WERI-Rb-1 (cell line): ENCODE measurements around the gene EYS.
A peak's percentile ranks its signal among the peaks of the same experiment; 100 is the strongest.

ENCODE experiments used
- DNase-seq: peaks from one replicate; pipeline ENCODE4 v3.0.0-alpha.2; 2020
- H3K27ac ChIP-seq: fragments of 250-450 bp; sonication (Bioruptor Pico); 2 replicates; pipeline ENCODE4 v1.5.1; 2020; ENCODE audit warnings: mild to moderate bottlenecking, moderate library complexity
- H3K27me3 ChIP-seq: fragments of 250-450 bp; sonication (Bioruptor Pico); 2 replicates; pipeline ENCODE4 v1.5.1; 2021; ENCODE audit warnings: mild to moderate bottlenecking, low read depth, moderate library complexity; ENCODE audit not compliant: insufficient read depth, severe bottlenecking
- H3K36me3 ChIP-seq: fragments of 250-450 bp; sonication (Bioruptor Pico); 2 replicates; pipeline ENCODE4 v1.5.1; 2020; ENCODE audit warnings: mild to moderate bottlenecking, moderate library complexity
- H3K4me3 ChIP-seq: 2 replicates; pipeline ENCODE4 v1.5.1; 2011; ENCODE audit warnings: low read depth, mild to moderate bottlenecking, control low read depth, low read length
- H3K9me3 ChIP-seq: fragments of 250-450 bp; sonication (Bioruptor Pico); 2 replicates; pipeline ENCODE4 v1.5.1; 2021; ENCODE audit warnings: mild to moderate bottlenecking, moderate library complexity; ENCODE audit not compliant: severe bottlenecking
- TF ChIP-seq, protein P1 (sequence below): IDR thresholded peaks from 2 replicates; pipeline ENCODE4 v1.5.1; 2011; ENCODE audit warnings: low read depth, mild to moderate bottlenecking, control low read depth, inconsistent platforms, low read length

Gene EYS

DNA sequence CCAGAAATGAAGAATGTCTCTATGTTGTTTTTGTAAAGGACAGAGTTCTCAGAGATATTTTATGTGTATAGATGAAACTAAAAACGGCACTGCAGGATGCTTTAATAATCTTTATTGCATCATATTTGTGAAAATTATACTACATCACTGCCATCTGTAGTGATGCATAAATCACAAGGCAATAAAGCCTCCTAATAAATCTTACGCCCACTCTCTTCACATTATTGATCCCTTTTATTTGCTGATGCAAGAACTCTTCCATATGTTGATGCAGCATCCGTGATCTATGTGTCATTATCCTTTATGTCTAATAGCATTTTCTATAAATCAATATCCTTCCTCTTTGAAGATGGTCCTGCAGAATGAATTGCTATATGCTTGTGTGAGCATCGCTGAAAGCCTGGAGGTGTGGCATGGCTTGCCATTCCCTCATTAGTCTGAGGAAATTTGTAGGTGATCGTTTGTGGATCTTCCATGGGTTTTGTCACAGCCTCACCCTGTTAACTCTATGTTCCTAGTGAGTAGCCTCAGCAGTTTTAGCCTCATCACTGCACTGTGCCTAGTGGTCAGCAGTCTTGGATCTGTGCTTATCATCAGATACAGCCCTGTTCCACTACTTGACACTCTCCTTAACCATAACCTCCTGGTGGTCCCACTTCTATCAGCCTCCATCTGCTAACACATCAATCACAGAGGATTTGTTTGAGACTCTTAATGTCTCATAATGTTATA is 983.5 kb downstream of the EYS start:
- H3K4me3 ChIP-seq = no peak overlapping the region
- H3K36me3 ChIP-seq = no peaks in the 10 kb centered on the region
- DNase-seq = no peak
- H3K27ac ChIP-seq = no peak overlapping the region
- no peaks in the 10 kb centered on the region for H3K9me3 ChIP-seq
- TF ChIP-seq, protein P1, sequence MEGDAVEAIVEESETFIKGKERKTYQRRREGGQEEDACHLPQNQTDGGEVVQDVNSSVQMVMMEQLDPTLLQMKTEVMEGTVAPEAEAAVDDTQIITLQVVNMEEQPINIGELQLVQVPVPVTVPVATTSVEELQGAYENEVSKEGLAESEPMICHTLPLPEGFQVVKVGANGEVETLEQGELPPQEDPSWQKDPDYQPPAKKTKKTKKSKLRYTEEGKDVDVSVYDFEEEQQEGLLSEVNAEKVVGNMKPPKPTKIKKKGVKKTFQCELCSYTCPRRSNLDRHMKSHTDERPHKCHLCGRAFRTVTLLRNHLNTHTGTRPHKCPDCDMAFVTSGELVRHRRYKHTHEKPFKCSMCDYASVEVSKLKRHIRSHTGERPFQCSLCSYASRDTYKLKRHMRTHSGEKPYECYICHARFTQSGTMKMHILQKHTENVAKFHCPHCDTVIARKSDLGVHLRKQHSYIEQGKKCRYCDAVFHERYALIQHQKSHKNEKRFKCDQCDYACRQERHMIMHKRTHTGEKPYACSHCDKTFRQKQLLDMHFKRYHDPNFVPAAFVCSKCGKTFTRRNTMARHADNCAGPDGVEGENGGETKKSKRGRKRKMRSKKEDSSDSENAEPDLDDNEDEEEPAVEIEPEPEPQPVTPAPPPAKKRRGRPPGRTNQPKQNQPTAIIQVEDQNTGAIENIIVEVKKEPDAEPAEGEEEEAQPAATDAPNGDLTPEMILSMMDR = no peak
- H3K27me3 ChIP-seq = no peaks in the 10 kb centered on the region

DNA sequence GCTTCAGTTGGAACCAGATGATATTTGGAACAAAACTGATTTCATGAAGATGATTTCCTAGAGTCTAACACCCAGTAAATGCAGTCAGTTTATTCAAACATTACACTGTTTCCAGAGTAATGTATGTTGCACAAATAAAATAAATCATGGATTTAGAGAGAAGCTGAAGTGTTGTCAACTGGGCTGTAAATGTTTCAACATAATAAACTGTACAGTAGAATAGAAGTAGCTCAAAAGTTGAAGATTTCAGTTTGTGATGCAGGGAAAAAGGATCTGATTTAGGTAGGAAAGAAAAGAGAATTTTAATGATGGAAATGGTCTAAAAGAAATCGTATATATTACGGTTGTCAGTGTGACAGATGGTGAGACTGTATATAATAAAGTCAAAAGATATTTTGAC is 985.2 kb downstream of the EYS start:
- TF ChIP-seq, protein P1 = no peak
- no peak for DNase-seq
- no peak overlapping the region for H3K4me3 ChIP-seq
- no peak overlapping the region for H3K27ac ChIP-seq
- H3K36me3 ChIP-seq = no peaks in the 10 kb centered on the region
- H3K27me3 ChIP-seq = no peaks in the 10 kb centered on the region
- H3K9me3 ChIP-seq = no peaks in the 10 kb centered on the region

DNA sequence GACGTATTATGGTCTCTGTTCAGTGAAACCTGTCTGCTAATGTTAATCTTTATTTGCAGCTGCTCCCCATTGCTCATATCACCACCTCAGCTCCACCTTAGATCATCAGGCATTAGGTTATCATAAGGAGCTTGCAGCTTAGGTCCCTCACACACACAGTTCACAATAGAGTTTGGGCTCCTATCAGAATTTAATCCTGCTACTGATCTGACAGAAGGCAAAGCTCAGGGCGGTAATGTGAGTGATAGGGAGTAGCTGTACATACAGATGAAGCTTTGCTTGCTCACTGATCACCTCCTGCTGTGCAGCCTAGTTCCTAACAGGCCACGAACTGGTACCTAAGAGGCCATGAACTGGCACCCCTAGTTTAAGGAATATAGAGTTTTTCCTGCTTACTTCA is 989.7 kb downstream of the EYS start:
- Histone ChIP-seq H3K36me3 (no peaks in the 10 kb centered on the region), H3K4me3 (no peak overlapping the region), H3K27ac (no peak overlapping the region), H3K27me3 (no peaks in the 10 kb centered on the region), H3K9me3 (no peaks in the 10 kb centered on the region)
- TF ChIP-seq, protein P1 = no peak
- peak; percentile 82 for DNase-seq

DNA sequence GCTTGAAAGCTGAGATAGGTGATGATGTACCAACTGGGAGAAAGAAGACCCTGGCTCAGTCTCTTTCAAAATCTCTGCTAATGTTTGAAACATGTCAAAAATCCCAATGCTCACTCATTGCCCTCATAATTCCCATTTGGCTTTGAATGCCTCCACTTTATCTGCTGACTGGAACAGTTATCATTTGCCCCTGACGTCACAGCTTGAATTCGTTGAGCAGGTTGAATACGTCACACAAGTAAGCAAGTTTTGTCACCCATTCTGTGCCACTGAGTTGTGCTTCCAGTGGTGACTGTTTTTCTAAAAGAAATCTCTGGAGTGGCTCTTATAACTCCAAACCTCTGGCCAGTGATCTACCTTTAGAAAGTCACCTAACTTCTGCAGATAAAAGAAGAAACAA is 991.4 kb downstream of the EYS start:
- Histone ChIP-seq H3K9me3 (no peaks in the 10 kb centered on the region), H3K27me3 (no peaks in the 10 kb centered on the region), H3K36me3 (no peaks in the 10 kb centered on the region), H3K27ac (no peak overlapping the region), H3K4me3 (no peak overlapping the region)
- no peak for DNase-seq
- TF ChIP-seq, protein P1 = no peak

DNA sequence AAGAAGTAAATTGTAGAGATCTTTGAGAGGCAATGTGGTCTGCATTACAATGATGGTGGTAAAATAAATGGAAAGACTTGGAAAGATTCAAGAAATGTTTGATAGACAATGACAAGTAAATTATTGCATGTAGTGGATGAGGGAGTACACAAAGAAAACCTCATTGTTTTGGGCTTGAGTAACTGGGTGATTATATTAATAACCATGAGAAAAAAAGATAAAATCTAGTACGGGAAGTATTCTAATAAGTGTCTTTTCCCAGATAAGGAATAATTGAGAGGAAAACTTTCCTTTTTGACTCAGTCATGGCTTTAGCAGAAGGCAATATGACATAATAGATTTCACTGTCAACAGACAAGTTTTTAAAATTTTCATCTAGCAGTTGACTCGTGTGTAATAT is 993.0 kb downstream of the EYS start:
- H3K27me3 ChIP-seq = no peaks in the 10 kb centered on the region
- H3K4me3 ChIP-seq = no peak overlapping the region
- DNase-seq = no peak
- no peaks in the 10 kb centered on the region for H3K9me3 ChIP-seq
- no peaks in the 10 kb centered on the region for H3K36me3 ChIP-seq
- no peak overlapping the region for H3K27ac ChIP-seq
- TF ChIP-seq, protein P1 = no peak

DNA sequence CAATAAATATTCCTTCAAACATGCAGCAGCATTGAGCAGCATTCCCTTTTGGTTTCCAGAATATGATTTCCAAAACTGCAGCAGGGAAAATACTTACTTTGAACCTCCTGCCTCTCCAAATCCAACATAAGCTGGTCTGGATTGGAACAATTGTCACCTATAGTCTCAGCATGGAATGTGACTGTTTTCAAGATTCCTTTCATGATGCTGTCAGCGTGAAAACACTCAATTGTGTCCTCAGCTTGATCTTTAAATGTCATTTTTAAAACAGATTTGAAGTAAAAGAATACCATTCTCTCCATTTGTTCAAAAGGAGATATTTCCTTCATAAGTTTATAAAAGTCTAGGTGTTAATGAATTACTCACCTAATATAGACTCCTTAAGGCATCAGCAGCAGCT is 993.9 kb downstream of the EYS start:
- Histone ChIP-seq H3K27ac (no peak overlapping the region), H3K9me3 (no peaks in the 10 kb centered on the region), H3K36me3 (no peaks in the 10 kb centered on the region), H3K27me3 (no peaks in the 10 kb centered on the region), H3K4me3 (no peak overlapping the region)
- DNase-seq = no peak
- TF ChIP-seq, protein P1 = no peak
